H1 (cell line): ENCODE data around the gene EBNA1BP2. TPM values are rescaled to one million over a fixed set of nuclear protein-coding genes. Genes with fewer than 3 reads are reported as not detected.

Experiments used
- SP2 ChIP-seq: IDR thresholded peaks from 2 replicates; pipeline ENCODE4 v1.6.1; 2012; ENCODE audit warnings: mild to moderate bottlenecking, low read length, inconsistent platforms
- SUZ12 ChIP-seq: fragments of 200-600 bp; sonication (generic); IDR thresholded peaks from 2 replicates; pipeline ENCODE4 v1.6.1; 2012; ENCODE audit warnings: mild to moderate bottlenecking, inconsistent platforms, low read length, moderate library complexity, mixed read lengths
- polyA plus RNA-seq, 7 experiments: library from polyadenylated mRNA; depleted of rRNA in 3 of 7; stranded (reverse) in 5 of 7; unstranded in 2 of 7; fragments of >200 nt in 5 of 7; fragments of 200-250 nt in 2 of 7; gene quantifications; 1 replicate in 5 of 7; 2 replicates in 1 of 7; 4 replicates in 1 of 7; pipeline versions ENCODE4 v1.2.1 to v1.2.3, GENCODE V29; 2011 to 2013; ENCODE audit warnings: missing spikeins in 2 of 7, mixed read lengths in 2 of 7
- total RNA-seq: library from RNA; stranded (reverse); fragmentation: NEBNext Ultra II Directional; extraction: Animal tissue kit (Norgen Biotek cat#: 25700); gene quantifications from 2 replicates; pipeline ENCODE4 v1.2.1, GENCODE V29; 2021

Gene EBNA1BP2
- total and polyA plus RNA-seq, 2 of the 8 experiments (the other 6 are each of a cell fraction or from before 2014, with no cell fraction given), result 31.0 to 104 TPM

GRCh38 chr1:43134640-43135039 lies 37.5 kb downstream of the EBNA1BP2 start (continued):
- TF ChIP-seq SP2, result no peak
- TF ChIP-seq SUZ12, result no peak
- TF ChIP-seq, all 59 proteins: peak for 0
